Lung (tissue), 12 donors: Measurements from ENCODE around the gene EXOC6B. TPM values are rescaled to one million over a fixed set of nuclear protein-coding genes. Genes with fewer than 3 reads are reported as not detected.

Source experiments
- ATAC-seq: fragments of 200-7000 bp; cut with Tn5 transposase; one replicate; pipeline ENCODE4 v1.9.1; 2020; ENCODE audit warnings: moderate number of reproducible peaks; ENCODE audit not compliant: insufficient read depth, low FRiP score
- DNase-seq, 3 donors: peaks; one replicate each; pipeline ENCODE4 v3.0.0-alpha.2; 2013 to 2017
- H3K27ac ChIP-seq, 2 donors: one replicate each; pipeline ENCODE4 v1.5.1; 2013; ENCODE audit warnings: mild to moderate bottlenecking in 2 of 2, moderate library complexity in 2 of 2, control low read depth in 1 of 2, inconsistent platforms in 1 of 2, low read depth in 1 of 2, low read length in 1 of 2
- H3K27me3 ChIP-seq, 3 donors: one replicate each; pipeline ENCODE4 v1.5.1; 2013; ENCODE audit warnings: low read length in 2 of 3; ENCODE audit not compliant: control insufficient read depth in 3 of 3, insufficient read depth in 3 of 3
- H3K36me3 ChIP-seq, 4 donors: one replicate each; pipeline ENCODE4 v1.5.1; 2013; ENCODE audit warnings: low read length in 4 of 4, mild to moderate bottlenecking in 1 of 4, moderate library complexity in 1 of 4; ENCODE audit not compliant: control insufficient read depth in 4 of 4, insufficient read depth in 4 of 4
- H3K4me1 ChIP-seq, 5 donors: one replicate each; pipeline ENCODE4 v1.5.1; 2013; ENCODE audit warnings: low read length in 5 of 5, mild to moderate bottlenecking in 2 of 5, moderate library complexity in 1 of 5; ENCODE audit not compliant: control insufficient read depth in 5 of 5, insufficient read depth in 5 of 5
- H3K4me3 ChIP-seq: one replicate; pipeline ENCODE4 v1.5.1; 2013; ENCODE audit warnings: mild to moderate bottlenecking, control low read depth, moderate library complexity
- H3K9ac ChIP-seq, 2 donors: one replicate each; pipeline ENCODE4 v1.5.1; 2013; ENCODE audit warnings: low read length in 2 of 2, control low read depth in 1 of 2; ENCODE audit not compliant: insufficient read depth in 1 of 2
- H3K9me3 ChIP-seq, 4 donors: one replicate each; pipeline ENCODE4 v1.5.1; 2013; ENCODE audit warnings: low read length in 3 of 4, mild to moderate bottlenecking in 1 of 4, moderate library complexity in 1 of 4; ENCODE audit not compliant: control insufficient read depth in 4 of 4, insufficient read depth in 3 of 4
- WGBS, 2 donors: extraction: QIAGEN DNeasy Blood & Tissue Kit; methylation state at CpG; one replicate each; pipeline ENCODE4 v1.1.7; 2013; 5-methylcytosine and 5-hydroxymethylcytosine counted together
- polyA plus RNA-seq, 2 donors: library from polyadenylated mRNA; stranded (reverse); fragments of 200-250 nt; gene quantifications; one replicate each; pipeline ENCODE4 v1.2.1, GENCODE V29; 2013
- total RNA-seq, 2 donors: library from RNA; depleted of rRNA in 1 of 2; stranded (reverse); fragments of >200 nt in 1 of 2; gene quantifications; one replicate each; pipeline ENCODE4 v1.2.1, GENCODE V29; 2014 to 2021
- TF ChIP-seq, protein P1 (sequence below): IDR thresholded peaks from 2 replicates; pipeline ENCODE4 v1.5.1; 2012; ENCODE audit warnings: mild to moderate bottlenecking; ENCODE audit errors: control extremely low read depth, extremely low read depth
- donor health status: control.
- donor health status: control.
- donor health status: Bipolar disorder and iron deficiency.
- donor health status: healthy.
- donor health status: DM: yes; HTN: yes; CAD: no.

EXOC6B gene
- total and polyA plus RNA-seq, 4 donors = 3.3 to 46.0 (median 12.7) TPM

GRCh38 chr2:72778410-72778809 is 47.4 kb downstream of the EXOC6B start:
- WGBS, 2 donors = 69 to 81% methylated on average over 1 of the region's 1 CpG
- H3K4me1 ChIP-seq = peaks cover 0 to 14% (median 6%) of the 10 kb centered on the region in 5 donors
- no peaks in the 10 kb centered on the region for H3K27me3 ChIP-seq
- TF ChIP-seq, protein P1, sequence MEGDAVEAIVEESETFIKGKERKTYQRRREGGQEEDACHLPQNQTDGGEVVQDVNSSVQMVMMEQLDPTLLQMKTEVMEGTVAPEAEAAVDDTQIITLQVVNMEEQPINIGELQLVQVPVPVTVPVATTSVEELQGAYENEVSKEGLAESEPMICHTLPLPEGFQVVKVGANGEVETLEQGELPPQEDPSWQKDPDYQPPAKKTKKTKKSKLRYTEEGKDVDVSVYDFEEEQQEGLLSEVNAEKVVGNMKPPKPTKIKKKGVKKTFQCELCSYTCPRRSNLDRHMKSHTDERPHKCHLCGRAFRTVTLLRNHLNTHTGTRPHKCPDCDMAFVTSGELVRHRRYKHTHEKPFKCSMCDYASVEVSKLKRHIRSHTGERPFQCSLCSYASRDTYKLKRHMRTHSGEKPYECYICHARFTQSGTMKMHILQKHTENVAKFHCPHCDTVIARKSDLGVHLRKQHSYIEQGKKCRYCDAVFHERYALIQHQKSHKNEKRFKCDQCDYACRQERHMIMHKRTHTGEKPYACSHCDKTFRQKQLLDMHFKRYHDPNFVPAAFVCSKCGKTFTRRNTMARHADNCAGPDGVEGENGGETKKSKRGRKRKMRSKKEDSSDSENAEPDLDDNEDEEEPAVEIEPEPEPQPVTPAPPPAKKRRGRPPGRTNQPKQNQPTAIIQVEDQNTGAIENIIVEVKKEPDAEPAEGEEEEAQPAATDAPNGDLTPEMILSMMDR = no peak
- no peak overlapping the region for H3K9ac ChIP-seq
- no peaks in the 10 kb centered on the region for H3K9me3 ChIP-seq
- ATAC-seq = no peak
- peaks cover 0 to 2% (median 0%) of the 10 kb centered on the region in 4 donors for H3K36me3 ChIP-seq
- no peak overlapping the region for H3K27ac ChIP-seq
- no peak for DNase-seq
- no peak overlapping the region for H3K4me3 ChIP-seq

- Histone ChIP-seq H3K36me3 (peaks cover 0 to 3% (median 0%) of the 10 kb centered on the region in 4 donors), H3K27me3 (no peaks in the 10 kb centered on the region), H3K9ac (no peak overlapping the region), H3K27ac (no peak overlapping the region), H3K4me3 (no peak overlapping the region), H3K9me3 (no peaks in the 10 kb centered on the region), H3K4me1 (peaks cover 0 to 2% (median 0%) of the 10 kb centered on the region in 5 donors)
- peak; percentile 60 to 88 (median 86) for DNase-seq
- no peak for ATAC-seq
- TF ChIP-seq, protein P1 = peak; percentile 81
- WGBS, 2 donors = 2 to 3% methylated on average over 2 of the region's 2 CpGs
These were observed 54.9 kb downstream of the EXOC6B start for GRCh38 chr2:72770879-72771461.

DNA sequence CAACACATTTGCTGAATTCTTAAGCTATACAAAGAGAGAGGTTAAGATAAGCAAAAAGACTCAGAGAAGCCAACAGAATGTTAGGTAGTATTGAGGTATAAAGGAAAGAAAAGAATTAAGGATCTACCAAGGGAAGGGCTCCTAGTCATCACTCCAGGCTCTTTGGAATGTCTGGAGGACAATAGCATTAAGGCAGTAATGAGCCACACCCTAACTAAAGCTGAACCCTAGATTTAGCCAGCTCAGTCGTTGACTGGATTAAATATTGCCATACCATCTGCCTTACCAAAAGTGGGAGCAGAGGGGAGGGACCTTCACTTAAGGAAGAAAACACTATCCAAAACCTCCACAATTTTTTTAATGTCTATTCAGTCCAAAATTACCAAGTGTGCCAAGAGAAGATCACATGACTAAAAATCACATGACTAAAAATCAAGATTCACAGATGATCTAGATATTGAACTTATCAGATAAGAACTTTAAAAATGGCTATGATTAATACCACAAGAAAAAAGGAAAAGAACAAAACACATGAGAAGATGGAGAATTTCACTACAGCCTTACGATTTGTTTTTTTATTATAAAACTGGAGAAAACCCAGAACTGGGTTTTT is 59.7 kb downstream of the EXOC6B start:
- DNase-seq (no peak), ATAC-seq (no peak)
- H3K4me3 ChIP-seq = no peak overlapping the region
- no peaks in the 10 kb centered on the region for H3K27me3 ChIP-seq
- H3K27ac ChIP-seq = peak overlapping the region in 1 of 2 donors; percentile 18
- peaks cover 0 to 2% (median 0%) of the 10 kb centered on the region in 4 donors for H3K9me3 ChIP-seq
- peaks cover 0 to 2% (median 0%) of the 10 kb centered on the region in 5 donors for H3K4me1 ChIP-seq
- H3K36me3 ChIP-seq = peaks cover 0 to 3% (median 3%) of the 10 kb centered on the region in 4 donors
- H3K9ac ChIP-seq = no peak overlapping the region
- WGBS, 2 donors = 75 to 89% methylated on average over 2 of the region's 2 CpGs
- TF ChIP-seq, protein P1 = no peak
